GM21381 (cell line): ENCODE results near the gene ZBTB3.
"Not testable (repeated sequence)": the region's sequence is repeated elsewhere in the genome, so short reads cannot be mapped to it uniquely, and the experiment has no call there.

Experiments
- ATAC-seq: cut with Tn5 transposase; IDR thresholded peaks from one replicate; pipeline ENCODE4 v1.9.1; 2021; ENCODE audit warnings: mild to moderate bottlenecking, moderate library complexity; ENCODE audit not compliant: unreplicated experiment

Gene ZBTB3

GRCh38 chr11:62757846-62758788 is 4.2 kb upstream of the ZBTB3 start:
- ATAC-seq: no peak

- ATAC-seq: no peak
Observed at GRCh38 chr11:62755086-62755615, 1.2 kb upstream of the ZBTB3 start.

GRCh38 chr11:62752994-62753735 is 795 bp downstream of the ZBTB3 start:
- ATAC-seq: peak; percentile 7

- ATAC-seq: no peak
Observed at GRCh38 chr11:62752177-62752785, 1.7 kb downstream of the ZBTB3 start.

GRCh38 chr11:62749931-62750330 is 4.0 kb downstream of the ZBTB3 start:
- not testable (repeated sequence) for ATAC-seq

GRCh38 chr11:62747475-62748160 is 6.3 kb downstream of the ZBTB3 start:
- ATAC-seq: no peak

GRCh38 chr11:62737196-62737595 is 16.8 kb downstream of the ZBTB3 start:
- ATAC-seq: no peak

GRCh38 chr11:62732830-62733229 is 21.1 kb downstream of the ZBTB3 start:
- no peak for ATAC-seq

GRCh38 chr11:62730076-62730475 is 23.9 kb downstream of the ZBTB3 start:
- not testable (repeated sequence) for ATAC-seq

GRCh38 chr11:62728171-62728988 is 25.6 kb downstream of the ZBTB3 start, which contains the start of gene TTC9C:
Gene TTC9C, plus strand, starts transcription at chr11:62728486. Its CDS starts 363 bp downstream, at chr11:62728849.
- peak; percentile 18 for ATAC-seq

GRCh38 chr11:62727872-62728170 is 26.1 kb downstream of the ZBTB3 start:
- peak; percentile 41 for ATAC-seq

GRCh38 chr11:62727165-62727871 is 26.6 kb downstream of the ZBTB3 start, which contains the start of gene HNRNPUL2:
Gene HNRNPUL2, minus strand, starts transcription at chr11:62727457. Its CDS starts 301 bp downstream, at chr11:62727156.
- ATAC-seq: peak; percentile 65

- no peak for ATAC-seq
Observed at GRCh38 chr11:62726915-62727164, 27.1 kb downstream of the ZBTB3 start.

GRCh38 chr11:62726156-62726914 is 27.6 kb downstream of the ZBTB3 start:
- peak; percentile 9 for ATAC-seq

GRCh38 chr11:62725646-62726045 is 28.3 kb downstream of the ZBTB3 start:
- ATAC-seq: no peak

- ATAC-seq: no peak
Observed at GRCh38 chr11:62724171-62724570, 29.8 kb downstream of the ZBTB3 start.

- no peak for ATAC-seq
Observed at GRCh38 chr11:62721994-62722393, 32.0 kb downstream of the ZBTB3 start.

GRCh38 chr11:62719302-62719978 is 34.5 kb downstream of the ZBTB3 start:
- no peak for ATAC-seq
